Neural crest cell (in vitro differentiated cells): ENCODE results near the gene SORBS2. TPM values are rescaled to one million over a fixed set of nuclear protein-coding genes. Genes with fewer than 3 reads are reported as not detected.

Experiments used
- DNase-seq: peaks from one replicate; pipeline ENCODE4 v3.0.0; 2021; ENCODE audit warnings: low read depth, mixed read lengths, low spot score
- H3K27ac Mint-ChIP-seq: one replicate; pipeline ENCODE4 v1.8.0; 2021; ENCODE audit warnings: mild to moderate bottlenecking, mixed read lengths; ENCODE audit not compliant: unreplicated experiment
- H3K27me3 Mint-ChIP-seq: 2 replicates; pipeline ENCODE4 v1.8.0; 2021; ENCODE audit warnings: low read depth, mild to moderate bottlenecking, mixed read lengths
- H3K36me3 Mint-ChIP-seq: 2 replicates; pipeline ENCODE4 v1.8.0; 2021; ENCODE audit warnings: low read depth, mild to moderate bottlenecking, mixed read lengths
- H3K4me1 Mint-ChIP-seq: 2 replicates; pipeline ENCODE4 v1.8.0; 2021; ENCODE audit warnings: mixed read lengths
- H3K4me3 Mint-ChIP-seq: one replicate; pipeline ENCODE4 v1.8.0; 2021; ENCODE audit warnings: mild to moderate bottlenecking, mixed read lengths
- H3K9me3 Mint-ChIP-seq: 2 replicates; pipeline ENCODE4 v1.8.0; 2021; ENCODE audit warnings: mixed read lengths
- CTCF ChIP-seq: fragments of 200-600 bp; sonication (generic); conservative IDR thresholded peaks from 2 replicates; pipeline ENCODE4 v1.5.0; 2021; ENCODE audit warnings: antibody characterized with exemption, mild to moderate bottlenecking
- total RNA-seq: library from RNA; stranded (reverse); gene quantifications from 2 replicates; pipeline ENCODE4 v1.2.1, GENCODE V29; 2021

Gene SORBS2
- total RNA-seq, 1 donor from 2014 or later, result 42.3 TPM

- Mint-ChIP-seq H3K4me1 (peaks cover 21% of the 10 kb centered on the region), H3K36me3 (peaks cover 3% of the 10 kb centered on the region), H3K27me3 (peaks cover 3% of the 10 kb centered on the region), H3K9me3 (no peaks in the 10 kb centered on the region), H3K4me3 (no peak overlapping the region), H3K27ac (no peak overlapping the region)
- DNase-seq, result no peak
- no peak for TF ChIP-seq CTCF
Observed at GRCh38 chr4:185589067-185589836, 222.7 kb downstream of the SORBS2 start.

- Mint-ChIP-seq H3K27me3 (peaks cover 3% of the 10 kb centered on the region), H3K9me3 (no peaks in the 10 kb centered on the region), H3K4me3 (peak overlapping the region; percentile 27), H3K36me3 (peaks cover 3% of the 10 kb centered on the region), H3K27ac (no peak overlapping the region), H3K4me1 (peaks cover 25% of the 10 kb centered on the region)
- peak; percentile 14 for DNase-seq
- TF ChIP-seq CTCF, result no peak
Observed at GRCh38 chr4:185587427-185588161, 224.4 kb downstream of the SORBS2 start.

DNA sequence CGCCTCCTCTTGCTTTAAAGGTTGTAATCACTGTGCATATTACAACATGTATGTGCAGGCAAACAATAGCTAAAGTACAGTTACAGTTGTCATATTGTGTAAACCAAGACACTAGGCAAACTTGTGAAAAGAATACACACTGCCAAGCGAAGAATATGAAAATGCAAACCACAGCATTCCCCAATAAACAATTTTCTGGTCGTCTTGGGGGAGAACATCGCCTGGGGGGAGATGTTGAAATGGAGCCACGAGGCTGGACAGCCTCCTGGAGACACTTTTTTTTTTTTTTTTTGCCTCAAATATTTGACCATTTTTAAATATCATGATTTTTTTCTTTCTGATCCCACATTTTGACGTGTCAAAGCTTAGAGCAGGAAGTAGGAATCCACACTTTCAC, 225.0 kb downstream of the SORBS2 start:
- peaks cover 3% of the 10 kb centered on the region for H3K36me3 Mint-ChIP-seq
- H3K27ac Mint-ChIP-seq, result no peak overlapping the region
- no peaks in the 10 kb centered on the region for H3K9me3 Mint-ChIP-seq
- H3K27me3 Mint-ChIP-seq, result peaks cover 3% of the 10 kb centered on the region
- TF ChIP-seq CTCF, result no peak
- DNase-seq, result no peak
- H3K4me3 Mint-ChIP-seq, result no peak overlapping the region
- peaks cover 28% of the 10 kb centered on the region for H3K4me1 Mint-ChIP-seq

- no peak for TF ChIP-seq CTCF
- Mint-ChIP-seq H3K4me3 (no peak overlapping the region), H3K36me3 (peaks cover 3% of the 10 kb centered on the region), H3K4me1 (peaks cover 28% of the 10 kb centered on the region), H3K9me3 (no peaks in the 10 kb centered on the region), H3K27me3 (peaks cover 3% of the 10 kb centered on the region), H3K27ac (no peak overlapping the region)
- no peak for DNase-seq
Observed at GRCh38 chr4:185585211-185585610, 226.8 kb downstream of the SORBS2 start.

DNA sequence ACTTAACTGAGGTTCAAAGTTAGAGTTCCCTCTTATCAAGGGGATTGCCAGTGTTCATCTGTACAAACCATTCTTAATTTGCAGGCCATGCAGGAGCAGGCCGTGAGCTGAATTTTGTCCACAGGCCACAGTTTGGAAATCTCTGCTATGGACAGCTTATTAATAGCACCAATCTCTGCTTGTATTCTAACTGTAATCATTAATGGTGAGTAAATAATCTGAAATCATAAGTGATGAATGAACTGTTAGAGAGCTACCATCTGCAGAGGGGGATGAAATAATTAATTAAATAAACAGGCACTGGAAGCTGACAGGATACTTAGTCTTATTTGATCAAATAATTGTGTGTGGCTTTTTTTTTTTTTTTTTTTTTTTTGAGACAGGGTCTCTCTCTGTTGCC, 228.2 kb downstream of the SORBS2 start:
- Mint-ChIP-seq H3K4me3 (no peak overlapping the region), H3K9me3 (peaks cover 5% of the 10 kb centered on the region), H3K4me1 (peaks cover 21% of the 10 kb centered on the region), H3K36me3 (no peaks in the 10 kb centered on the region), H3K27me3 (peaks cover under 1% of the 10 kb centered on the region), H3K27ac (no peak overlapping the region)
- no peak for TF ChIP-seq CTCF
- DNase-seq, result no peak
